Smooth muscle cell (in vitro differentiated cells): ENCODE measurements around the gene UROC1. TPM values are rescaled to one million over a fixed set of nuclear protein-coding genes. Genes with fewer than 3 reads are reported as not detected.

Source experiments
- DNase-seq: peaks from one replicate; lab custom pipeline; 2025; ENCODE audit not compliant: unreplicated experiment; lab: John Stamatoyannopoulos, UW
- H2AFZ ChIP-seq: fragments of 200-600 bp; sonication (generic); 2 replicates; pipeline ENCODE4 v1.6.0; 2016; ENCODE audit warnings: antibody characterized with exemption, low read depth, mild to moderate bottlenecking
- H3F3A ChIP-seq: fragments of 200-600 bp; sonication (generic); 2 replicates; pipeline ENCODE4 v1.6.0; 2017; ENCODE audit warnings: antibody characterized with exemption, low read depth
- H3K27ac ChIP-seq: fragments of 200-600 bp; sonication (generic); 2 replicates; pipeline ENCODE4 v1.5.1; 2016; ENCODE audit warnings: low read depth, mild to moderate bottlenecking
- H3K27me3 ChIP-seq: fragments of 200-600 bp; sonication (generic); 2 replicates; pipeline ENCODE4 v1.6.1; 2016; ENCODE audit warnings: low read depth, mild to moderate bottlenecking
- H3K36me3 ChIP-seq: fragments of 200-600 bp; sonication (generic); 2 replicates; pipeline ENCODE4 v1.5.1; 2016; ENCODE audit warnings: low read depth
- H3K4me1 ChIP-seq: fragments of 200-600 bp; sonication (generic); 2 replicates; pipeline ENCODE4 v1.5.1; 2016; ENCODE audit warnings: low read depth
- H3K4me2 ChIP-seq: fragments of 200-600 bp; sonication (generic); 2 replicates; pipeline ENCODE4 v1.6.0; 2016; ENCODE audit warnings: mild to moderate bottlenecking
- H3K4me3 ChIP-seq: fragments of 200-600 bp; sonication (generic); 2 replicates; pipeline ENCODE4 v1.5.1; 2016; ENCODE audit warnings: mild to moderate bottlenecking
- H3K79me2 ChIP-seq: fragments of 200-600 bp; sonication (generic); 2 replicates; pipeline ENCODE4 v1.6.0; 2016; ENCODE audit warnings: low read depth, mild to moderate bottlenecking
- H3K9ac ChIP-seq: fragments of 200-600 bp; sonication (generic); 2 replicates; pipeline ENCODE4 v1.6.0; 2016; ENCODE audit warnings: low read depth
- H3K9me3 ChIP-seq: fragments of 200-600 bp; sonication (generic); replicated peaks from 2 replicates; pipeline ENCODE4 v1.5.1; 2016; ENCODE audit warnings: low read depth
- H4K20me1 ChIP-seq: fragments of 200-600 bp; sonication (generic); 2 replicates; pipeline ENCODE4 v1.6.0; 2016; ENCODE audit warnings: low read depth
- CTCF ChIP-seq: fragments of 200-600 bp; sonication (generic); IDR thresholded peaks from 2 replicates; pipeline ENCODE4 v1.5.1; 2017; ENCODE audit warnings: borderline replicate concordance, mild to moderate bottlenecking, antibody characterized with exemption; ENCODE audit not compliant: insufficient read depth, poor library complexity, severe bottlenecking
- WGBS: methylation state at CpG from one replicate; pipeline ENCODE4 v1.1.7; 2016; ENCODE audit warnings: low lambda C conversion rate; 5-methylcytosine and 5-hydroxymethylcytosine counted together
- polyA plus RNA-seq: library from polyadenylated mRNA; unstranded; fragments of >200 nt; fragmentation: Nextera tagmentation; extraction: Ambion mirVana; gene quantifications from 2 replicates; pipeline ENCODE4 v1.2.1, GENCODE V29; 2016
- total RNA-seq: library from RNA; depleted of rRNA; stranded (reverse); fragments of >200 nt; gene quantifications from 2 replicates; pipeline ENCODE4 v1.2.3, GENCODE V29; 2014

Gene UROC1
- total and polyA plus RNA-seq, 2 experiments from 2014 or later, result not detected

GRCh38 chr3:126495786-126496185 lies 21.8 kb downstream of the UROC1 start:
- H3K79me2 ChIP-seq, result no peaks in the 10 kb centered on the region
- H3K9me3 ChIP-seq, result no peaks in the 10 kb centered on the region
- no peaks in the 10 kb centered on the region for H3K4me1 ChIP-seq
- no peak overlapping the region for H3K27ac ChIP-seq
- H3K4me3 ChIP-seq, result no peak overlapping the region
- H2AFZ ChIP-seq, result no peak overlapping the region
- no peaks in the 10 kb centered on the region for H4K20me1 ChIP-seq
- H3K4me2 ChIP-seq, result no peak overlapping the region
- H3K27me3 ChIP-seq, result no peaks in the 10 kb centered on the region
- no peaks in the 10 kb centered on the region for H3K36me3 ChIP-seq
- DNase-seq, result no peak
- TF ChIP-seq CTCF, result no peak
- H3K9ac ChIP-seq, result no peak overlapping the region
- WGBS, result 87% methylated on average over 8 of the region's 8 CpGs
- no peaks in the 10 kb centered on the region for H3F3A ChIP-seq

- Histone ChIP-seq H3K4me2 (no peak overlapping the region), H3K9ac (no peak overlapping the region), H2AFZ (no peak overlapping the region), H3K79me2 (no peaks in the 10 kb centered on the region), H3K4me1 (no peaks in the 10 kb centered on the region), H3K4me3 (no peak overlapping the region), H3K9me3 (no peaks in the 10 kb centered on the region), H3K36me3 (no peaks in the 10 kb centered on the region), H3K27me3 (no peaks in the 10 kb centered on the region), H4K20me1 (no peaks in the 10 kb centered on the region), H3K27ac (no peak overlapping the region), H3F3A (no peaks in the 10 kb centered on the region)
- no peak for DNase-seq
- 94% methylated on average over 6 of the region's 6 CpGs for WGBS
- no peak for TF ChIP-seq CTCF
Observed at GRCh38 chr3:126494970-126495230, 22.7 kb downstream of the UROC1 start.

GRCh38 chr3:126494204-126494969 lies 23.2 kb downstream of the UROC1 start:
- Histone ChIP-seq H3K79me2 (no peaks in the 10 kb centered on the region), H3F3A (no peaks in the 10 kb centered on the region), H2AFZ (no peak overlapping the region), H3K27ac (no peak overlapping the region), H3K4me2 (no peak overlapping the region), H3K9me3 (no peaks in the 10 kb centered on the region), H3K4me3 (no peak overlapping the region), H3K36me3 (no peaks in the 10 kb centered on the region), H3K4me1 (no peaks in the 10 kb centered on the region), H3K27me3 (no peaks in the 10 kb centered on the region), H3K9ac (no peak overlapping the region), H4K20me1 (no peaks in the 10 kb centered on the region)
- no peak for DNase-seq
- WGBS, result 82% methylated on average over 12 of the region's 12 CpGs
- no peak for TF ChIP-seq CTCF

- Histone ChIP-seq H3K9me3 (no peaks in the 10 kb centered on the region), H3K79me2 (no peaks in the 10 kb centered on the region), H3K4me3 (no peak overlapping the region), H2AFZ (no peak overlapping the region), H3K36me3 (no peaks in the 10 kb centered on the region), H3K27me3 (no peaks in the 10 kb centered on the region), H3F3A (no peaks in the 10 kb centered on the region), H4K20me1 (no peaks in the 10 kb centered on the region), H3K4me2 (no peak overlapping the region), H3K9ac (no peak overlapping the region), H3K4me1 (no peaks in the 10 kb centered on the region), H3K27ac (no peak overlapping the region)
- DNase-seq, result no peak
- TF ChIP-seq CTCF, result no peak
- 86% methylated on average over 9 of the region's 9 CpGs for WGBS
Observed at GRCh38 chr3:126493739-126494138, 23.8 kb downstream of the UROC1 start.
